Measurements from ENCODE around the gene IFI27. TPM values are rescaled to one million over a fixed set of nuclear protein-coding genes. Genes with fewer than 3 reads are reported as not detected.
"Not testable (repeated sequence)": the region's sequence is repeated elsewhere in the genome, so short reads cannot be mapped to it uniquely, and the experiment has no call there.

Gene IFI27
- total RNA-seq, 1 experiment from 2014 or later: 1.5 TPM

DNA sequence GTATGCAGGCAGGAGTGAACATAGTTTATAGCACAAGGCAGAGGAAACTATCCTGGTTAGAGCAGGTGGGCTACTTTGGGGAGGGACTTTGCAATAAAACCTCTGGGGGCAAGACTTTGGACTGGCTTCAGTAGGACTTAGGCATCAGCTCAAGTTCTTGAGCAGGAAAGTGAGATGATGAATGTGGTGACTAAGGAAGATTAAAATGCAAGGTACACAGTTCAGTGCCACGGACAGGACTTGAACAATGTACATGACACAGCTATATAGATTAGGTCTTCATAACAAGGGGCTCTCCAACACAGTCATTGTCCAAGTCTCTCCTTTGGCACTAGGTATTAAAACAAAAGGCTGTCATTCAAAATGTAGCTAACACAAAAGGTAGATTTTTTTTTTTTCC lies 42.1 kb downstream of the IFI27 start:
- DNase-seq (ENCODE audit: low read depth): no peak

DNA sequence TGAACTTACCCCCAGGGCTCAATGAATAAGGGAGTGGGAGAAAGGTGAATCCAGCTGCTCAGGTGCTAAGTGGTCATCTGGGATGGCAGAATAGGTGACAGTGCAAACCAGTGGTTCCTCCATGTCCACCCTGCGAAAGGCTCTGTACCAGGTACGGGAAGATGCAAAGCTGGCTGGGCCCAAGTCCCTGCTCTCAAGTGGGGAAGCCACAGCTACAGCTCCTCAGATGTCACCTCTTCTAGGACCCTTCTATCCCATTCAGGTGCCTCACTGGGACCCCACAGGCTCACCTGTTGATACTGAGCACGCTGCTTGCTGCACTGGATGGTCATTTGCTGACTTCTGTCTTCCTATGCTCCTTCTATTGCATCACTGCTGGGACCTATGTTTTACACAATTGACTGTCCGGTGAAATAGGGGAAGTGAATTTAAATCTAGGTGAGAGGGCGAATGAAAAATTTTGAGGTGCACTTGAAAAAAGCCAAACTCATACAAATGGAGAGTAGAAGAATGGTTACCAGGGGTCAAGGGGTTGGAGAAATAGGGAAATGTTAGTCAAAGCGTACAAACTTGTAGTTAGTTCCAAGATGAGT lies 43.3 kb downstream of the IFI27 start:
- DNase-seq (ENCODE audit: low read depth): no peak

DNA sequence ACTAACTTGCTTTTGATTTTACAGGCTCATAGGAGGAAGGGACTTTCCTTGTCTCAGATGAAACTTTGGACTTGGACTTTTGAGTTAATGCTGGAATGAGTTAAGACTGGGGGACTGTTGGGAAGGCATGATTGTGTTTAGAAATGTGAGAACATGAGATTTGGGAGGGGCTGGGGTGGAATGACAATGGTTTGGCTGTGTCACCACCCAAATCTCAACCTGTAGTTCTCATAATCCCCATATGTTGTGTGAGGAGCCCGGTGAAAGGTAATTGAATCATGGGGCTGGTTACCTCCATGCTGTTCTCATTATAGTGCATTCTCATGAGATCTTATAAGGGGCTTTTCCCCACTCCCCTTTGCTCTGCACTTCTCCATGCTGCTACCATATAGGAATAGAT lies 45.6 kb downstream of the IFI27 start:
- DNase-seq (ENCODE audit: low read depth): not testable (repeated sequence)

DNA sequence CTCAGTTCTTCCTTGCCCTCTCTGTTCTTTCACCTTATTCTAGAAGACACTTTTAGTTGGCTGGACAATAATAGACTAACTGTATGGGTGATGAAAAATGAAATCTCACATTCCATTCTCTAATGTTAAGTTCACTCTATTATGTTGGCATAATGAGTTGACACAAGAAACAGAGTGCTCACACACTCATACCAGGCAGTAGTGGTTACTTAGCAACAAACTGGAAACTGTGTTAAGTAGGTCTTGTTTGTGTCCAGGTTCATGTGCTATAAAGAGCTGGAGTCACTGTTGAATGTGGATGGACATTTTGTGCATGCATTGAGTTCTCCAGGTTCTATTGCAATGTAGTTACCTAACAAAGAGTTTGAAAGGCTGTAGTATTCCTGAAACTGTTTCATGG lies 46.7 kb downstream of the IFI27 start:
- DNase-seq (ENCODE audit: low read depth): no peak

DNA sequence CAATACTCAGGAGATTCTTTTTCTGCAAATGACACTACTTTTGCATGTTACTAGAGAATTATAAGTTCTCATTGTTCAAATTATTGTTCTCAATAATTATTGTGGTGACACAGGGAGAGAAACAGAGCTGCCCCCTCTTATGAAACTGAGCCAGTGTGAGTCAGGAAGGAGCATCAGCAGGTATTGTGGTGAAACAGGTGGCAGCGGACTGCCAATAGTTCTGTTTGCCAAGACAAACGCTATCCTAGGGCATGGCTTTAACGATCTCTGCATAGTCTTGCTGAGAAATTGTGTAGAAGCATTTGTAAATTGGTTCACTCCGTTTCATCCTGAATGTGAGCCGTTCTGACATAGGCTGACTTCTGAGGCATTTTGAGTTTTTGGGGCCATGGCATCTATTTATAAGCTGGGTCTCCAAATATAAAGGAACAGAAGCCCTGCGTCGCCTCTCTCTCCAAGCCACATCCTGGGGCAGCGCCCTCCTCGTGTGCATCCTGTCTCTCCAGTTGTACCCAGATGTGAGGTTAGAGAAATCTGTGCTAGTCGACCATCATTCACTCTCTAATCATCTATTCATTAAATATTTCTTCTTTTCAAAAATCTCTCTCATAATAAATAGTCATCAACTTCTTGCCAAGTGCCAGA lies 47.8 kb downstream of the IFI27 start:
- DNase-seq (ENCODE audit: low read depth): no peak

DNA sequence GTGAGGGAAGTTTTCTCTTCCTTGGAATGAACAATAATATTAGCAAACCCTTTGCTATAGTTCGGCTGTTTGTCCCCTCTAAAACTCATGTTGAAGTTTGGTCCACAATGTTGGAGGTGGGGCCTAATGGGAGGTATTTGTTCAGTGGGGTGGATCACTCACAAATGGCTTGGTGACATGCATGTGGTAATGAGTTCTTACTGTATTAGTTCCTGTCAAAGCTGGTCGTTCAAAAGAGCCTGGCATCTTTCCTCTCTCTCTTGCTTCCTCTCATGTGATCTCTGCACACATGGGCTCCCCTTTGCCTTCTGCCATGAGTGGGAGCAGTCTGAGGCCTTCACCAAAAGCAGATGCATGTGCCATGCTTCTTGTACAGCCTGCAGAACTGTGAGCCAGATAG lies 50.5 kb downstream of the IFI27 start:
- DNase-seq (ENCODE audit: low read depth): no peak

DNA sequence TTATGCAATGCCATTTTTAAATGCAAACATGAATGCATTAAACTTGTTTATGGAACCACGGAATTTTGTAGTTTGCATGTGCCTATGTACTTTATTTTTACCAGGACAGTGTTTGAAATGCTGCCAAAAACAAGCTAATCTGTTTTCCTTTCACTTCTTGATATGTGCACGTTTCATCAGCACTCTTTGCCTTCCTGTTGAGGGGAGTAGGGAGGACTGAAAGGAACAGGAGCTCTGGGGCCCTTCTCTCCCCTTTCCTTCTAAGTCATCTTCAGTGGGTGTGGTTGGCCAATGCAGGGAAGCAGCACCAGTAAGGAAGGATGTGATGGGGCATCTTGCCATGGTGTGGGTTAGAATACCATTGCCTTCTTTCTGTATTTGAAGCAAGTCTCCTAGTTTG lies 51.4 kb downstream of the IFI27 start:
- DNase-seq (ENCODE audit: low read depth): no peak

DNA sequence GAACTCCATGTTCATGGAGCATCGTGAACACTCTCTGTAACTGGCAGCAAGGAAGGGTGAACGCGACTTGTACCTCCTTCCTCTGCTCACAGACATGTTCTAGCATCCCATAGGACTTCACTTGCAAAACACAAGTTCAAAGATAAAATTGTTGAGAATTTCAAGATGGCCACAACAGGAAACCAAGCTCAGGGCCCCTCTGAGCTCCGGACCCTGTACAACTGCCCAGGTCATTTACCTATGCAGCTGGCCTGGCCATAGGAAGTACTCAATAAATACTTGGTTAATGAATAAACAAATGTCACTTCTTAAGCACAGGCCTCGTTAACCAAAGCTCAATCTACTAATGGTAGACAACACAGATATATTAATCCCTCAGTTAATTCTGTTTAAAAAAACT lies 51.9 kb downstream of the IFI27 start:
- no peak for DNase-seq (ENCODE audit: low read depth)

DNA sequence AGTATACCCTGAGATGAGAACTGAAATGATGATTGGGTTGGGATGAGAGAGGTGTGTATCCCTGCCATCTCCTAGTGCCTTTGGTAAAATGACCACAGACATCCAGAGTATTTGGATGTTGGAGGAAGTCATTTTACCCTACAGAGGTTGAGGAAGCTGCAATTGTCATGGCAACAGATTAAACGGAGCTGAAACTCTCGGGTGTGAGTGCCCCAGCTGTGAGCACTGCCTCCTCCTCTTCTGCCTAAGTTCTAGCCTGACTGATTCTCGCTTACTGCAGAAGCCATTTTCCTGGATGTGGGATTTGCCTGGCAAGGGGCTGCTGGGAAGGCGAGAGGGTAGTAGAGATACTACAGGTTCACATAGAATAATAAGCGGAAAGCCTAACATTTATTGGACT lies 53.3 kb downstream of the IFI27 start:
- no peak for DNase-seq (ENCODE audit: low read depth)

DNA sequence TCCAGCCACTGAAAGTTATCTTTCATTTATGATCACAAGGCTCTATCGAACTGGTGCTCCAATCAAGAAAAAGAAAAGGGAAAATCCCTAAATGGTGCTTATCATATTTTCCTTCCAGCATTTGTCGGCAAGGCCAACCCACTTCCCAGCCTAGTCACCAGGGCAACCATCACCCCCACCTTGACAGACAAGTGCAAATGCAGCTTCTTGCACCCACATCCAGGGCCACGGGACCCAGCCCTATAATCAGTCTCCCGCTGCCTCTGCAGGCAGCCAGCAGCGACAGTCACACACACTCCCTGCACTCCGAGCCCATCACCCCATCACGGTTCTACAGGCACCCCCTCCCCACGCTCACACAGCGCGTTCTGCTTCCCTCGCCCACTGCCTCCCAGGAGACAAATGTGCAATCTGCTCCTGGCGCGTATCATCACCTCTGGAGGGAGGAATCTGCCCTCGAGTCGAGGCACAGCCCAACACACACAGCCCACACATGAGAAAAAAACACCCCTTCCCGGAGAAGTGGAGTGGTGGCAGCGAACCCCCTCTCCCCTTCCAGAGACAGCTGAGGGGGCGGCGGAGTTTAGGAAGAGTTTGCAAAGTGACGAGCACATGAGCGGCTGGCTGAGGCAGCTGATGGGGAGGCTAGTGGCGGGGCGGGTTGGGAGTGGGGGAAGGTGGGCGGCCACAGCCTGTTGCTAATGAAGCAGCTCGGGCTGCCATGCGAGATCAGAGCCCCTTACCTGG lies 54.3 kb downstream of the IFI27 start:
- peak; percentile 41 for DNase-seq (ENCODE audit: low read depth)

DNA sequence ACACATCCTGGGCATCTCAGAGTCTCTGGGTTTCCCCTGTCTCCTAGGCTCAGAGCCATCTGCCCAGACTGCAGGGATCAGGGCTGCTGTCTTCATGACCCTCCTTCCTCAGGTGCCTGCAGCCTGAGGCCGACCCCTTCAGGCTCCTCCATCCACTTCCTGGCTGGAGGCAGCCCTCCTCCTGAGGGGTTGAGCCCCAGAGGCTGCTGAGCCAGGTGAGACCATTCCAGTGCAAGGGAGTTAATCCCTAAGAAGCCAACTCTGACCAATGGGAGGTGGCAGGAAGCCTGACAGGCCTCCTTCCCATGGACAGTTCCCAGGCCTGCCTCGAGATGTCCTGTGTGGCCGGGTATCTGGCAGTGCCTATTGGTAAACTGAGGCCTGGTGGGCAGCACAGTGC lies 55.2 kb downstream of the IFI27 start:
- no peak for DNase-seq (ENCODE audit: low read depth)

Other genes with a start within 250 kb of the IFI27 start
- not detected in 2 replicates for gene FAM181A, start 183.4 kb upstream of the IFI27 start, total RNA-seq (2014; rRNA removed)
- 0.40 TPM in 1 of 2 replicates, not detected in the other for gene ASB2, start 134.2 kb upstream of the IFI27 start, total RNA-seq (2014; rRNA removed)
- not detected in 2 replicates for gene CCDC197, start 113.4 kb upstream of the IFI27 start, total RNA-seq (2014; rRNA removed)
- 0.45 and 0.69 TPM in 2 replicates for gene OTUB2, start 84.4 kb upstream of the IFI27 start, total RNA-seq (2014; rRNA removed)
- 155 and 171 TPM in 2 replicates for gene DDX24, start 29.5 kb upstream of the IFI27 start, total RNA-seq (2014; rRNA removed)
- gene IFI27L1, start 29.4 kb upstream of the IFI27 start, total RNA-seq (2014; rRNA removed): 21.0 and 31.2 TPM in 2 replicates
- 63.5 and 107 TPM in 2 replicates for gene IFI27L2, start 18.9 kb downstream of the IFI27 start, total RNA-seq (2014; rRNA removed)
- gene PPP4R4, start 63.6 kb downstream of the IFI27 start, total RNA-seq (2014; rRNA removed): 0.19 and 0.40 TPM in 2 replicates
- gene SERPINA10, start 182.5 kb downstream of the IFI27 start, total RNA-seq (2014; rRNA removed): not detected in 2 replicates
- gene SERPINA6, start 212.6 kb downstream of the IFI27 start, total RNA-seq (2014; rRNA removed): not detected in 2 replicates

Data from LHCN-M2 (cell line).